ENCODE results near the gene CORIN. TPM values are rescaled to one million over a fixed set of nuclear protein-coding genes. Genes with fewer than 3 reads are reported as not detected.

The CORIN gene
- total and polyA plus RNA-seq, 2 donors (not counting 1 experiment from before 2014, with no cell fraction given), result 0.25 TPM; not detected in 1

- Histone ChIP-seq H3K27me3 (replicated peaks in 1 of 4; ENCODE audit: control extremely low read depth in 1 of 4, control insufficient read depth in 3 of 4, insufficient read depth in 4 of 4, low read length in 3 of 4) (no peaks in the 10 kb centered on the region), H3K4me3 (ENCODE audit: control extremely low read depth in 1 of 5, extremely low read depth in 1 of 5, insufficient read depth in 1 of 5, low read depth in 2 of 5, low read length in 4 of 5) (no peak overlapping the region), H3K79me2 (ENCODE audit: control insufficient read depth, insufficient read depth, low read length) (no peaks in the 10 kb centered on the region), H2AFZ (ENCODE audit: insufficient read depth, low read depth, low read length, poor library complexity, severe bottlenecking) (no peak overlapping the region), H3K27ac (ENCODE audit: low read length in 2 of 2) (no peak overlapping the region), H3K9me3 (ENCODE audit: control extremely low read depth in 1 of 3, control insufficient read depth in 2 of 3, insufficient read depth in 1 of 3, low read length in 2 of 3) (peaks cover 0 to 3% (median 0%) of the 10 kb centered on the region in 3 donors), H4K20me1 (ENCODE audit: control insufficient read depth, insufficient read depth, low read length, poor library complexity, severe bottlenecking) (no peaks in the 10 kb centered on the region), H3K9ac (ENCODE audit: low read length) (no peak overlapping the region), H3K4me1 (ENCODE audit: control insufficient read depth in 2 of 2, insufficient read depth in 2 of 2, low read length in 2 of 2) (no peaks in the 10 kb centered on the region), H3K36me3 (replicated peaks in 1 of 2; ENCODE audit: control extremely low read depth in 1 of 2, control insufficient read depth in 1 of 2, extremely low read depth in 1 of 2, insufficient read depth in 2 of 2, low read length in 1 of 2) (no peaks in the 10 kb centered on the region), H3K4me2 (replicated peaks; ENCODE audit: low read depth, low read length, poor library complexity, severe bottlenecking) (no peak overlapping the region)
- DNase-seq, result no peak
- Mint-ChIP-seq H3K4me1 (no peaks in the 10 kb centered on the region), H3K4me3 (no peak overlapping the region), H3K27me3 (peaks cover 6% of the 10 kb centered on the region), H3K27ac (no peak overlapping the region), H3K9me3 (ENCODE audit: insufficient read depth) (no peaks in the 10 kb centered on the region)
- POLR2A ChIA-PET, result no interaction called here
- TF ChIP-seq CTCF (IDR thresholded peaks at IDR 0.05), result no peak
- TF ChIP-seq EZH2 (IDR thresholded peaks at IDR 0.05; ENCODE audit: borderline replicate concordance, insufficient read depth, low read depth, low read length, poor library complexity, severe bottlenecking), result no peak
- ATAC-seq (ENCODE audit: low read depth), result no peak
- CTCF ChIA-PET, result no interaction called here
- intact Hi-C loops (cut with micrococcal nuclease), result no loop called here
Measured at GRCh38 chr4:47784222-47784621, 53.6 kb downstream of the CORIN start.

- Histone ChIP-seq H3K4me2 (replicated peaks; ENCODE audit: low read depth, low read length, poor library complexity, severe bottlenecking) (no peak overlapping the region), H3K9me3 (ENCODE audit: control extremely low read depth in 1 of 3, control insufficient read depth in 2 of 3, insufficient read depth in 1 of 3, low read length in 2 of 3) (no peaks in the 10 kb centered on the region), H3K79me2 (ENCODE audit: control insufficient read depth, insufficient read depth, low read length) (no peaks in the 10 kb centered on the region), H3K27ac (ENCODE audit: low read length in 2 of 2) (no peak overlapping the region), H3K36me3 (replicated peaks in 1 of 2; ENCODE audit: control extremely low read depth in 1 of 2, control insufficient read depth in 1 of 2, extremely low read depth in 1 of 2, insufficient read depth in 2 of 2, low read length in 1 of 2) (no peaks in the 10 kb centered on the region), H3K4me1 (ENCODE audit: control insufficient read depth in 2 of 2, insufficient read depth in 2 of 2, low read length in 2 of 2) (no peaks in the 10 kb centered on the region), H2AFZ (ENCODE audit: insufficient read depth, low read depth, low read length, poor library complexity, severe bottlenecking) (no peak overlapping the region), H3K27me3 (replicated peaks in 1 of 4; ENCODE audit: control extremely low read depth in 1 of 4, control insufficient read depth in 3 of 4, insufficient read depth in 4 of 4, low read length in 3 of 4) (peaks cover 0 to 3% (median 0%) of the 10 kb centered on the region in 4 experiments), H3K9ac (ENCODE audit: low read length) (no peak overlapping the region), H3K4me3 (ENCODE audit: control extremely low read depth in 1 of 5, extremely low read depth in 1 of 5, insufficient read depth in 1 of 5, low read depth in 2 of 5, low read length in 4 of 5) (no peak overlapping the region), H4K20me1 (ENCODE audit: control insufficient read depth, insufficient read depth, low read length, poor library complexity, severe bottlenecking) (no peaks in the 10 kb centered on the region)
- no peak for TF ChIP-seq CTCF (IDR thresholded peaks at IDR 0.05)
- no peak for TF ChIP-seq EZH2 (IDR thresholded peaks at IDR 0.05; ENCODE audit: borderline replicate concordance, insufficient read depth, low read depth, low read length, poor library complexity, severe bottlenecking)
- Mint-ChIP-seq H3K4me1 (no peaks in the 10 kb centered on the region), H3K4me3 (no peak overlapping the region), H3K9me3 (ENCODE audit: insufficient read depth) (no peaks in the 10 kb centered on the region), H3K27ac (no peak overlapping the region), H3K27me3 (peaks cover 4% of the 10 kb centered on the region)
- ATAC-seq (ENCODE audit: low read depth) (no peak), DNase-seq (no peak)
- CTCF ChIA-PET, result no interaction called here
- no CpG with 5 or more reads among the region's 2 CpGs for WGBS (ENCODE audit: insufficient coverage)
- intact Hi-C loops (cut with micrococcal nuclease), result no loop called here
- POLR2A ChIA-PET, result no interaction called here
Measured at GRCh38 chr4:47776353-47776752, 61.5 kb downstream of the CORIN start.

All from B cell (primary cell).